Measurements from ENCODE around the gene CCDC102B. TPM values are rescaled to one million over a fixed set of nuclear protein-coding genes. Genes with fewer than 3 reads are reported as not detected.

The CCDC102B gene
- total RNA-seq, 1 experiment from 2014 or later: 2.1 TPM

DNA sequence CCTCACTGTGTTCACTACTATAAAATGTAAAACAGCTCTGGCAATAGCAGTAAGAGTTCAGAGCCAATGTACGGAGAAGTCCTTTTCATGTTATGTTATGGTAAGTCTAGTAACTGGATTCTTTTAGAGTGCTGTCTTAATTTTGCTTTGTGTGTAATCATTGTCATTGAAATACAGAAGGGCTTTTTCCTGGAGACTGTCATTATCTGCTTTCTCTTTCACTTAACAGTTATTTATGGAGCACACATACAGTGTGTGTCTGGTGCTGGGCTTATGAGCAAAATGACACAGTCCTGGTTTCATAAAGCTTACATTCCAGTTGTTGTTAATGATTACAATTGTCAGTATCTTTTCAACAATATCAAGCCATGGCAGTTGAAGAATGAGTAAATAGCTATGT lies 95.5 kb downstream of the CCDC102B start:
- no peak for DNase-seq
- H3K4me3 Mint-ChIP-seq (ENCODE audit: low read depth, unreplicated experiment): no peak overlapping the region
- H3K27me3 Mint-ChIP-seq (ENCODE audit: unreplicated experiment): no peaks in the 10 kb centered on the region
- no TSS peak for BruUV-seq (replicated peaks)
- intact Hi-C loops (cut with micrococcal nuclease; ENCODE audit: unreplicated experiment): no loop called here
- TF ChIP-seq, protein P1, sequence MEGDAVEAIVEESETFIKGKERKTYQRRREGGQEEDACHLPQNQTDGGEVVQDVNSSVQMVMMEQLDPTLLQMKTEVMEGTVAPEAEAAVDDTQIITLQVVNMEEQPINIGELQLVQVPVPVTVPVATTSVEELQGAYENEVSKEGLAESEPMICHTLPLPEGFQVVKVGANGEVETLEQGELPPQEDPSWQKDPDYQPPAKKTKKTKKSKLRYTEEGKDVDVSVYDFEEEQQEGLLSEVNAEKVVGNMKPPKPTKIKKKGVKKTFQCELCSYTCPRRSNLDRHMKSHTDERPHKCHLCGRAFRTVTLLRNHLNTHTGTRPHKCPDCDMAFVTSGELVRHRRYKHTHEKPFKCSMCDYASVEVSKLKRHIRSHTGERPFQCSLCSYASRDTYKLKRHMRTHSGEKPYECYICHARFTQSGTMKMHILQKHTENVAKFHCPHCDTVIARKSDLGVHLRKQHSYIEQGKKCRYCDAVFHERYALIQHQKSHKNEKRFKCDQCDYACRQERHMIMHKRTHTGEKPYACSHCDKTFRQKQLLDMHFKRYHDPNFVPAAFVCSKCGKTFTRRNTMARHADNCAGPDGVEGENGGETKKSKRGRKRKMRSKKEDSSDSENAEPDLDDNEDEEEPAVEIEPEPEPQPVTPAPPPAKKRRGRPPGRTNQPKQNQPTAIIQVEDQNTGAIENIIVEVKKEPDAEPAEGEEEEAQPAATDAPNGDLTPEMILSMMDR (IDR thresholded peaks at IDR 0.05; ENCODE audit: unreplicated experiment): no peak
- H3K36me3 Mint-ChIP-seq (ENCODE audit: insufficient read depth, unreplicated experiment): no peaks in the 10 kb centered on the region
- CTCF ChIA-PET: no interaction called here
- H3K4me1 Mint-ChIP-seq (ENCODE audit: low read depth, unreplicated experiment): no peaks in the 10 kb centered on the region
- no peak overlapping the region for H3K27ac Mint-ChIP-seq (ENCODE audit: unreplicated experiment)
- H3K9me3 Mint-ChIP-seq (ENCODE audit: low read depth, unreplicated experiment): no peaks in the 10 kb centered on the region

- Mint-ChIP-seq H3K27me3 (ENCODE audit: unreplicated experiment) (no peaks in the 10 kb centered on the region), H3K9me3 (ENCODE audit: low read depth, unreplicated experiment) (no peaks in the 10 kb centered on the region), H3K27ac (ENCODE audit: unreplicated experiment) (no peak overlapping the region), H3K4me1 (ENCODE audit: low read depth, unreplicated experiment) (no peaks in the 10 kb centered on the region), H3K4me3 (ENCODE audit: low read depth, unreplicated experiment) (no peak overlapping the region), H3K36me3 (ENCODE audit: insufficient read depth, unreplicated experiment) (no peaks in the 10 kb centered on the region)
- no TSS peak for BruUV-seq (replicated peaks)
- intact Hi-C loops (cut with micrococcal nuclease; ENCODE audit: unreplicated experiment): no loop called here
- DNase-seq: no peak
- TF ChIP-seq, protein P1 (IDR thresholded peaks at IDR 0.05; ENCODE audit: unreplicated experiment): no peak
- CTCF ChIA-PET: no interaction called here
Measured at GRCh38 chr18:68897286-68897685, 99.4 kb downstream of the CCDC102B start.

DNA sequence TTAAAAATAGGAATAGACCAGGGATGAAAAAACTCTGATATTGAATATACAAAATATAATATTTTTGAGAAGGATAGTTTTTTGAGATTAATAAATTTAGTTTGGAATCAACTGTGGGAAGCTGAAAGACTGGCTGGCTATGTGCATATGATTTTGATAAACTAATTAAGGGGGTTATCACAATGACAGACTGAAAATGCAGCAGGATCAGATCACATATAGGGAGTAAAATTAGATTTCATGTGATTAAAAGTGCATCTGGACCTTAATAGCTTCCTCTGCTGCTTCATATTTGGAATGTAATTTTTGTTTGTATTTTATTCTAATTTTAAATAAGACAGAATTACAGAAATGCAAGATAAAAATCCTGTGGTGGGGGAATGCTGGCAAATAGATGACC lies 111.7 kb downstream of the CCDC102B start:
- DNase-seq: no peak
- CTCF ChIA-PET: interaction anchor here (0.6 kb wide), 1 partner anchor 1762 kb away, joined by 4 read pairs; no protein-coding TSS in a partner anchor
- BruUV-seq (replicated peaks): no TSS peak

DNA sequence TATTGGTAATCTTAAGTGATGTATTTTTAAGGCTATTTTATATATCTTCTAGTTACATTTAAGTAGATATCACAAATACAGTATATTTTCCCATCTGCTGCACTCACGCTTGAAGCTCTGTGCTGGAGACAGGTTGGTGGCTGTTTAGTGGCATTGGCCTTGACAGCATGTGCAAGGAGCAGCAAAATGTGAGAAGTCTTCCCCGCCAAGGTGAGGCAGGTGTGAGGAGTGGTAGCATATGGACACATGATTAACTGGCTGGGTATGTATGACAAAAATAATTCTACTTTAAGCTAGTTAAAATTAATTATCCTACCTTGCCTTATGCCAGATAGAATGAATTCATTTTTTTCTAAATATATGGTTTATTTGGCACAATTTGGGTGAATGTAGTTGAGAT lies 117.2 kb downstream of the CCDC102B start:
- TF ChIP-seq, protein P1 (IDR thresholded peaks at IDR 0.05; ENCODE audit: unreplicated experiment): no peak
- CTCF ChIA-PET: no interaction called here
- no peaks in the 10 kb centered on the region for H3K27me3 Mint-ChIP-seq (ENCODE audit: unreplicated experiment)
- no peak for DNase-seq
- no peak overlapping the region for H3K4me3 Mint-ChIP-seq (ENCODE audit: low read depth, unreplicated experiment)
- no peak overlapping the region for H3K27ac Mint-ChIP-seq (ENCODE audit: unreplicated experiment)
- no TSS peak for BruUV-seq (replicated peaks)
- H3K9me3 Mint-ChIP-seq (ENCODE audit: low read depth, unreplicated experiment): peaks cover 2% of the 10 kb centered on the region
- H3K36me3 Mint-ChIP-seq (ENCODE audit: insufficient read depth, unreplicated experiment): no peaks in the 10 kb centered on the region
- peaks cover 12% of the 10 kb centered on the region for H3K4me1 Mint-ChIP-seq (ENCODE audit: low read depth, unreplicated experiment)
- intact Hi-C loops (cut with micrococcal nuclease; ENCODE audit: unreplicated experiment): no loop called here

More for the DNA sequence above, 111.7 kb downstream of the CCDC102B start:
- Mint-ChIP-seq H3K9me3 (ENCODE audit: low read depth, unreplicated experiment) (no peaks in the 10 kb centered on the region), H3K36me3 (ENCODE audit: insufficient read depth, unreplicated experiment) (no peaks in the 10 kb centered on the region), H3K27me3 (ENCODE audit: unreplicated experiment) (no peaks in the 10 kb centered on the region), H3K4me1 (ENCODE audit: low read depth, unreplicated experiment) (no peaks in the 10 kb centered on the region), H3K4me3 (ENCODE audit: low read depth, unreplicated experiment) (no peak overlapping the region), H3K27ac (ENCODE audit: unreplicated experiment) (no peak overlapping the region)
- TF ChIP-seq, protein P1 (IDR thresholded peaks at IDR 0.05; ENCODE audit: unreplicated experiment): no peak
- intact Hi-C loops (cut with micrococcal nuclease; ENCODE audit: unreplicated experiment): no loop called here

Data from Calu3 (cell line).